Effector CD4-positive, alpha-beta T cell (primary cell): Measurements from ENCODE around the gene SPATA19. TPM values are rescaled to one million over a fixed set of nuclear protein-coding genes. Genes with fewer than 3 reads are reported as not detected.
"Not testable (repeated sequence)": the region's sequence is repeated elsewhere in the genome, so short reads cannot be mapped to it uniquely, and the experiment has no call there.

Experiments used
- DNase-seq: peaks from one replicate; pipeline ENCODE4 v3.0.0-alpha.2; 2020
- total RNA-seq: gene quantifications from one replicate; lab custom pipeline; 2026; lab: John Stamatoyannopoulos, UW

The SPATA19 gene, protein sequence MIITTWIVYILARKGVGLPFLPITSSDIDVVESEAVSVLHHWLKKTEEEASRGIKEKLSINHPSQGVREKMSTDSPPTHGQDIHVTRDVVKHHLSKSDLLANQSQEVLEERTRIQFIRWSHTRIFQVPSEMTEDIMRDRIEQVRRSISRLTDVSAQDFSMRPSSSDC
- not detected for total RNA-seq

DNA sequence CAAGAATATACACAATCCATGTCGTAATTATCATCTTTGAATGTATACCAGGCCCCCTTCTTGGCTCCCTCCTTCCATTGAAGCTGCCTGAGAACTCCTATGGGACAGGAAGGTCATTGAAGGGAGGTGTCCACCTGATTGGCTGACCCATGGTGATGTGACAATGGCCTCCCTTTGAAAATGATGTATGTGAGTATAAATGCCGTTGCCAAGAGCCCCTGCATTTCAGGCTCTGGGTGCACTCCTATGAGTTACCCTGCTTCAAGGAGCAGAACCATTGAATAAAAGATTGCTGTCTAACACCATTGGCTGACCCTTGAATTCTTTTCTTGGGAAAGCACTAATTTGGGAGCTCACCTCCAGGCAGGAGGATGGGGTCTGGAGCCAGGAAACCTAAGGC lies at the start of gene SPATA19:
TSS of gene SPATA19 (minus strand) at position 101 of the 400 bp plus-strand sequence. CDS start at position 34, 67 bp downstream.
- DNase-seq, result no peak

DNA sequence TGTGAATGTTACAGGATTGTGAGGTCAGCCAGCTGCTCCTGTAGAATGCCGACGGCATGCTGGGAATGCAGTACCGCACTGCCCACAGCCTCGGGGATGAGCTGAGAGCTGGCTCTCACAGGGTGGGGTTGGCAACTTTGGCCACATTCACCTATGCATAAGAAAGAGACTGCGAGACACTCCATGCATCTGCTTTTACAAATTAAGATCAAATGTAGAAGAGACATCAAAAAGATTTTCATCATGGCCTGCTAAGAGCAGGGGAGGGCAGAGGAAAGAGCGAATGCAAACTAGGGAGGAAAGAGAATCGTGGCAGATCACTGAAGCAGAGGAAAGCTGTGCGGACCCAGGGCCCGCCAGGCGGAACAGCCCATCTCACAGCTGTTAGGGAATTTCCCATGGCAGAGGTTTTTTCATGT lies 49.8 kb upstream of the SPATA19 start:
- DNase-seq, result no peak

DNA sequence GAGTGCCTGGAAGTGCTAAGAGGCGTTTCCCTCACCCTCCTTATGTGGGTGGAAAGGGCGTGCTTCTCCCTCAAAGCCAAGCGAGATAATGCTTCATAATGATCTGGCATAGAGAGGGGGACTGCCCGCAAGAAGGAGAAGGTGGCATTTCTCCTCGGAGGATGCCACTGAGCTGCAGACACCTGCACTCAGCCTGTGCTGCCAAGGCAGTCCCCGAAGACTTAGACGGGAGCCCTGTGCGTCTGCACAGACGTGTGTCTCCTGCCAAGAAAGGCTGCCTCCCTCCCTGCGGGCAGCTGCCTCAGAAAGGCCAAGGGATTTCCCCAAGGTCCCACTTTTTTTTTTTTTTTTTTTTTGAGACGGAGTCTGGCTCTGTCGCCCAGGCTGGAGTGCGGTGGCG lies 48.1 kb upstream of the SPATA19 start:
- DNase-seq, result no peak

DNA sequence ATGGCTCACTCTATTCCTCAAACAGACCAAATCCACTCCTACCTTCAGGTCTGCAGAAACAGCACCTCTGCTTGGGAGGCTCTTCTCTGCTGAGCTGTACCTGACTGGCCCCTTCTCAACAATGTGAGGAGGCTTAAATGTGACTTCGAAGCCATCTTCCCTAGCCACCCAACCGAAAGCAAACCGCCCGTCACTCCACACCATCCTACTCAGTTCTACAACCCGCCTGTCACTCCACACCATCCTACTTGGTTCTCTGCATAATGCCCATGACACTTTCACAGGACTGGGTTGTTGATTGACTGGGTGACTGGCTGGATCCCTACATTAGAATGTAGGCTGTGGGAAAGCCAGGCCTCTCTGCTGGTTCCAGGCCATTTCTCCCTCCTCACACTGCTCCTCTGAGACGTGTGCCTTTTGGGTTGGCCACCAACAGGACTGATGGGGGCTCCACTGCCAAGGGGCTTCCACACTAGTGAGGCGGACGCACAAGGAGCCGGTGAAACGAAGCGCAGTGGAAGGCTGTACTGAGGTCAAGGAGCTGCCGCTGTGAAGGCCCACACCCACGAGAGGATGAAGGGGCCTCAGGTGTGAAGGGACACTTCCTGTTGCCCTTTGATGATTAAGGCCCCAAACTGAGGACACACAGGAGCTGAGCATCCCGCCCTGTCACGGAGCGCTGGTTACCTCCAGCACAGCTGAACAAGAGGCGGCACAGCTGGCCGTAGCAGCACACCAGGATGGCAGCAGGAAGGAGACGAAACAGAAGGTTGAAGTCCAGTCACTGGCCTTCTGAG lies 47.5 kb upstream of the SPATA19 start:
- no peak for DNase-seq

DNA sequence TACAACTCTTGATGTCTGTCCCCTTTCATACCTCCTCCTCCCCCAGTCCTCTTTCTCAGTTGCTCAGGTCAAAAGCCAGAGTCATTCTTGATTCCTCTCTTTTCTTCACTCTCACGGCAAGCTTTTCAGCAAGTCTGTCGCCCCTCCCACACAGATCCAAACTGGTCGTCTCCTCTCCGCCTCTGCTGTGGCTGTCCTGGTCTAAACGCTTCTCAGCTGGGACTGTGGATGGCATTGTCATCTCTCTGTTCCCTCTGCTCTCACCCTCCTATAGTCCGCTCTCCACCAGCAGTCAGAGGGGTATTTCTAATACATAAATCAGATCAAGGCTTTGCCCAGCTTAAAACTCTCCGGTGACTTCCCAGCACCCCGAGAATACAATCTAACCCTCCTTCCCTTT lies 46.8 kb upstream of the SPATA19 start:
- no peak for DNase-seq

DNA sequence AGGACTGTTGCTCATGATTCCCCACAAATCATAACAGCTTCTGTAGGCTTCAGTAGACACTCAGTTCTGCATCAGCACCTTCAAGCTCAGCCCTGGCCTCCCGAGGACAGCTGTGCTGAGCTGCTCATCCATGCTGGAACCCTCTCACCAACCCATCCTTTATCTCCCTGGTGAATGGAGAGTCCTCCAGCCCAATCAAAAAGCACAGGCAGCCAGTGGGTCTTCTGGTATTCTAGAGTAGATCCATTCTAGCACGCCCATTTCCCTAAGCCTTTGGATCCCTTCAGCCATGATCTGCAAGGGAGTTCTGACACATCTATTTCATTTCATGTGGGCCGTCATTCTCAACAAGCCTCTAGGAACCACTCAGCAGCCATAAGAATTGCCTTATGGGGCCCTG lies 44.6 kb upstream of the SPATA19 start:
- no peak for DNase-seq

DNA sequence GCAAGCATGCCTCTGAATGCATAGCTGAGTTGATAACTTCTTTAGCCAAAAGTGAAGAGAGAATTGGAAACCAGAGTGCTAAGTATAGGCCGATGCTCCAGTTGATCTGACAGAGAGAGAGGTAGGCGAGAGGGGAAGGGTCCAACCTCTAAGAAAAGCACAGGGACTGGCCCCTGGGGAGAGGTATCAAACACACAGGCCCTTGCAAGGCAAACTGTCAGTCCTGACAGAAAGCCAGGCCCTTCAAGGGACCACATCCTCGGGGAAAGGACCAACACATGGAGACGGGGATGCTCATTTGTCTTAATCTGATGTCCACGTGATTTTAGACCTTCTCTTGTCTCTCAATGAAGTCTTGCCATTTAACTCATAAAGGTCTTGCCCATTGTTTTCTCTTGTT lies 43.9 kb upstream of the SPATA19 start:
- no peak for DNase-seq

DNA sequence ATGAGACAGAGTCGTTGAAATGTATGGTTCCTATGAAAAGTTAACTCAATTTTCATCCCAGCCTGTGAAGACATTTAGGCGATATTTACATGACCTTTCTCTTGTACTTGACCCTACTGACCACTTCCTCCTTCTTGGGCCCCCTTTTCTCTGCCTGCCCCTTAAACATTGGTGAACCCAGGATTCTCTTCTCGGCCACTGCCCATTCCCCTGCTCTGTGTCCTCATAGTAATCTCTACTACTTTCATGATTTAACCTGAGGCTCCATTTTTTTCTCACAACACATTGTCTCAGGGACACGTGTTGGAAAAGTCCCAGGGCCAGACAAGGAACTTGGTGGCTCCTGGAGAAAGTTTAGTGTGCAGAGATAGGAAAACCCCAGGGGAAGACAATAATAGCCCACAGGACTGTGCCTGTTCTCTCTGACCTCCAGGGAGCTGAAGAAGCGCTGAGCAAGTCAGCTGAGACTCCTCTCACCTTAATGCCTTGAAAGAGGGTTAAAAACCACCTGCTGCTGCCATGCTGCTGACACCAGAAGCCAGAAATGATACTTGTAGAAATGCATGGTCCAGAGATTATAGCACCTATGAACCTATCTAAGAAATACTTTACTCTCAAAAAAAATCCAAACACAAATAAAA lies 42.5 kb upstream of the SPATA19 start:
- no peak for DNase-seq

DNA sequence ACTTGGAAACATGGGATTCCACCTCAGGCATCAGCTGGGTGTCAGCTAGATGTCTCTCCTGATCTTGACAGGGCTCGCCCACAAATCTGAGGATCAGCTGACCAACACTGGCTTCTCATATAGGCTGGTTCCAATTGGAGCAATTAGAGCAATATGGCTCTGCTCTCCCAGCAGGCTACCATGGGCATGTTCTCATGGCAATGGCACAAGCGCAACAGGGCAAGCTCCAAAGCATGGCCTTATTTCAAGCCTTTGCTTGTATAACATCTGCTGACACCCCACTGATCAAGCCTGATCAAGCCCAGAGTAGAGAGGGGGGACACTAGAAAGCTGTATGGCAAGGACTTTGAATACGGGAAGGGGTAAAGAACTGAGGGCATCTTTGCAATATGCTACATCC lies 40.7 kb upstream of the SPATA19 start:
- DNase-seq, result no peak

DNA sequence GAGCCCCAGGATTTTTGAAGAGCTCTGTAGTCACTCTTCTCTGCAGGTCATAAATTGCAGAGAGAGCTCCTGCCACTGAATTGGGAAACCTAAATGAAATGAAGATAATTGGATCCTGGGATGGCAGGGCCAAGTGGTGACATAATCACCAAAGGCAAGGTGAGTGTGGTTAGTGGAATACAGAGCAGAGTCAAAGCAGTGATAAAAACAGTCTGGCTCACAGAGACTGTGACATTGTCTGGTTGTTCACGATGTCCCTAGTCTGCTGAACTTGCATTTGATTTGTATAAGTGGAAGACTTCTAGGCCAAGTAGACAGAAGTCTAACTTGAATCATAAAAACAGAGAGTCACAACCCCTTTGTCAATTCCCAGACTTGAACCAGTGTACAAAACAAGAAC lies 26.8 kb upstream of the SPATA19 start:
- DNase-seq, result no peak

DNA sequence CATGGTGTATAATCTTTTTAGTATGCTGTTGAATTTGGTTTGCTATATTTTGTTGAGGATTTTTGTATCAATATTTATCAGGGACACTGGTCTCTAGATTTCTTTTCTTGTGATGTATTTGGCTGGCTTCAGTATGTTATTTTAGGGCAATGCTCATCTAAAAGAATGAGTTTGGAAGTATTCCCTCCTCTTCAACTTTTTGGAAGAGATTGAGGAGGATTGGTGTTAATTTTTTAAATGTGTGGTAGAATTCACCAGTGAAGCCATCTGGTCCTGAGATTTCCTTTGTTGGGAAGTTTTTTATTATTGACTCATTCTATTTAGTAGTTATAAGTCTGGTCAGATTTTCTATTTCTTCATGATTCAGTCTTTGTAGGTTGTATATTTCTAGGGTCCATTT lies 22.1 kb upstream of the SPATA19 start:
- DNase-seq, result no peak

DNA sequence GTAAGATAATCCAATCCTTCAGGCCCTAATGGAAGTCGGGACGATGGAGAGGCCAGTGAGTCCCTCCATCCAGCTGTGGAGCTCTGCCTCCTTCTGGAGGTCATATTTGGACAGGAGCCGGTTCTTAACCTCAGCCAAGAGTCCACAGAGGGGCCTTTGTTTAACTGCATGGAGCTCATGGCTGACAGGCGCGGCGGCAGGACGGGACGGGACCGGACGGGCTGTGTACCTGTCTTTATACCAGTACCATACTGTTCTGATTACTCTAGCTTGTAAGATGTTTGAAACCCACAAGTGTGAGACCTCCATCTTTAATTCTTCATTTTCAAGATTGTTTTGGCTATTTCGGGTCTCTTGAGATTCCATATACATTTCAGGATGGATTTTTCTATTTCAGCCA lies 20.2 kb upstream of the SPATA19 start:
- no peak for DNase-seq

DNA sequence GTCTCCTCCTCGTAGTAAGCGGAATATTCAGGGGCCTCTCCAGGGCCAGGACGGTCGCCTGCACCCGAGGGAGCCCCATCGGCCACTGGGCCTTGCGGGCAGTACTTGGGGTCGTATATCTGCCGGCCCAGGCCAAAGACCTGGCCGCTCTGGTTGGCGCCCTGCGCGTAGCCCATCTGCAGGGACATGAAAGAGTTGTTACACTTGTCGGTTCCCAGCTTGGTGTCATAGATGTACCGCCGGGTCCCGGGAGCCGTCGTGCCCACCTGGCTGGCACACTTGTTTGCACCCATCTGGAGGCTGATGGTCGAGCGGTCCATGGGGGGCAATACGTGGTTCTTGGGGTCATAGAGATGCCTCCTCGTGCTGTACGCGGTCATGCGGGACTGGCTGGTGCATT lies 19.4 kb upstream of the SPATA19 start:
- no peak for DNase-seq

DNA sequence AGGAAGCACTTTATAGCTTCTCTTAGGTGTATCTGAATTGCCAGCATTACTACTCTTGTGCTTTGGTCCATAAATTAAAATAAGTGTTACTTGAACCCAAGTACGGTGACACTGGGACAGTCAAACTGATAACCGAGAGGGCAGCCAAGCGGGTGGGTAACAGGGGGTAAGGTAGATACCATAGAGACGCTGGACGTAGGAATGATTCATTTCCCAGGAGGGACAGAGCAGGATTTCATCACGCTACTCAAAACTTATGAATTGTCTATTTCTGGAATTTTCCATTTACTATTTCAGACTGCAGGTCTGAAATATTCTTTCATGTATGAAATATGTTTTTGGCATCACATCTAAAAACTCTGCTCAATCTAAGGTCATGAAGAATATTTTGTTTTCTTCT lies 14.8 kb upstream of the SPATA19 start:
- DNase-seq, result no peak

DNA sequence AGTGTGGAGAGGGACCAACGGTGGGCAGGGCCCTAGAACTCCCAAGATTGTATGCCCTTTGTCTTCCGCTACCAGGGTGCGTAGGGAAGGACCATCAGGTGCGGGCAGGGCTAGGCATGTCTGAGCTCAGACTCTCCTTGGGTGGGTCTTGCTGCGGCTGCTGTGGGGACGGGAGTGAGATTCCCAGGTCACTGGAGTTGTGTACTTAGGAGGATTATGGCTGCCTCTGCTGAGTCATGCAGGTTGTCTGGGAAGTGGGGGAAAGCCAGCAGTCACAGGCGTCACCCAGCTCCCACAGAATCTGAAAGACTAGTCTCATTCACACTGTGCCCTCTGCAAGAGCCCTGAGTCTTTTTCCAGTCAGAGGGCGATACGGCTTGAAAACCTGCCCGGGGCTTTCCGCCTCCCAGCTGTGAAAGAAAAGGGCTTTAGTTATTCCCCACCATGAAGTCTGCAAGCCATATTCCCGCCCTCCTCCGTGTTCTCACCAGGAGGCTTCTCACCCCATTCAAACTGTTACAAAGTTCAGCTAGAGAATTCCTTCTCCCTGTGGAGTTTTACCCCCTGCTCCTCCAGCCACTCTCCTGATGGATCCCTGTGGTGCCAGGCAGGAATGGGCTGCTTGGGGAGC lies 9.1 kb upstream of the SPATA19 start:
- DNase-seq, result not testable (repeated sequence)

DNA sequence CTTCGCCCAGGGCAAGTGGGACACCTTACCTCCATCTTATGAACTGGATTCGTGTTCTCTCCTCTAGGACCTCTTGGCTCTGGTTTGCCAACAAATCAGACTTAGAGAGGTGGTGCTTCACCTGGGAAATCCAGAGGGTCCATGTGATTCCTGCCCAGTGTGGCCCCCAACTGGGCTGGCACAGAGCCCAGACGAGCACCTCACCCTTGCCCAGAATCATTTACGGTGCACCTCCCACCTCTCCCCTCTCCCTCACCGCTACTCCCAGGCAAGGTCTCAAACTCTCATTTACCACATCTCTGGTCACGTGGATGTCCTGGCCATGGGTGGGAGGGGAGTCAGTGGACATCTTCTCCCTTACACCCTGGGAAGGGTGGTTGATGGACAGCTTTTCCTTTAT lies 1.1 kb downstream of the SPATA19 start:
- no peak for DNase-seq

DNA sequence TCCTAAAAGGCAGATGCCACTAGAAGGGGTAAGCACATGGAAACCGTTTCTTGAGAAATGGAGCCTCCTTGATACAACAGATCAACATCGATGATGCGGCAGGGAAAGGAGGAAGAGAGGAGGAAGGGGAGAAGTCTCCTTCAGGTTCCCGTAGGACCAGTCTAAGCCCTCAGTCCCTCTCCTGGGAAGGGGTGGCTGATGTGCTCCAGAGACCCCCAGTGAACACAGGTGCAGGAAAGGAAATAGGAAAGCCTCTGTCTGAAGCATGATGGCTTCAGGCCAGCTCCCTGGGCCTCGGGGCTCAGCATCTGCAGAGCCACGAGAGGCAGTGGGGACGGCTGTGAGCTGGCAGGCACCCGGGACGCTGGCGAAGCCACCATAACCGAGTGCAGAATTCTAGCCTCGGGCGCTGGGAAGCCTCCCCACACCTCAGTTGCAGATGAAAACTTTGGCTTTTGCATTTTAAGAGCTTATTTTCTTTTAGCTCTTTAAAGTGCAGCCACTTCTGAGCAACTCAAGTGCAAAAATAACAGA lies 1.8 kb downstream of the SPATA19 start:
- no peak for DNase-seq

DNA sequence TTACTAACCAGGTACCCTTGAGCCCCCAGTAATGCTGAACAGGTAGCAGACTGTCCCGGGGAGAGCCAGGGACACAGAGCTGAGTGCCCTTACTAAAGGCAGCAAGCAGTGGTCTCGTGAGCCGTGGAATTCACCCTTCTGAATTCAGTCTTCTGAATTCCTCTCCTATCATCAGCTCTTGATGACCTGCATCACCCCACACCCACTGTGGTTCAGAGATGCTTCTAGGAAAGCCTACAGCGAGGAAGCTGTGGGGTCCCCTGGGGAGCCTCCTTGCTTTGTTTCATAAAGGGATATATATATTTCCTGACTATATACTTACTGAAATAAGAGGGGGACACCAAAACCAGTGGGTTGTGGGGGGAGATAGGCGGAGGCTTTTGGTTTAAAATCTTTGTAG lies 2.6 kb downstream of the SPATA19 start:
- no peak for DNase-seq

DNA sequence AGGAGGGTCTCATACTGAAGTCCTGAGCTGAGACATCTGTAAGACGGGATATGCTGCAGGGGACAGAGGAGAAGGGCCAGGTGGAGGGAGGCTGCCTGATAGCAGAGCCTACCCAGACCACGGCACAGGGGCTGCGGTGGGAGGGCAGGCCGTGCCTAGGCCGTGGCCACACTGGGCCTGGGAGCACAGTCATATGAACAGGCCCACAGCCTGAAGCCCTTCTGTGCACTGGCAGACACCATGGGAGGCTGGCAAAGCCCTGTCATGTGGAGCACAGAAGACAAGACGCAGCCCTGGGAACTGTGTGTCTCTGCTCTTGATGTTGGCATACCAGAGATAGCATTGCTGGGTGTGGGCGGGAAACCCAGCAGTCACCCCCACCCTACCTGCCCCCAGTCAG lies 3.3 kb downstream of the SPATA19 start:
- DNase-seq, result no peak

DNA sequence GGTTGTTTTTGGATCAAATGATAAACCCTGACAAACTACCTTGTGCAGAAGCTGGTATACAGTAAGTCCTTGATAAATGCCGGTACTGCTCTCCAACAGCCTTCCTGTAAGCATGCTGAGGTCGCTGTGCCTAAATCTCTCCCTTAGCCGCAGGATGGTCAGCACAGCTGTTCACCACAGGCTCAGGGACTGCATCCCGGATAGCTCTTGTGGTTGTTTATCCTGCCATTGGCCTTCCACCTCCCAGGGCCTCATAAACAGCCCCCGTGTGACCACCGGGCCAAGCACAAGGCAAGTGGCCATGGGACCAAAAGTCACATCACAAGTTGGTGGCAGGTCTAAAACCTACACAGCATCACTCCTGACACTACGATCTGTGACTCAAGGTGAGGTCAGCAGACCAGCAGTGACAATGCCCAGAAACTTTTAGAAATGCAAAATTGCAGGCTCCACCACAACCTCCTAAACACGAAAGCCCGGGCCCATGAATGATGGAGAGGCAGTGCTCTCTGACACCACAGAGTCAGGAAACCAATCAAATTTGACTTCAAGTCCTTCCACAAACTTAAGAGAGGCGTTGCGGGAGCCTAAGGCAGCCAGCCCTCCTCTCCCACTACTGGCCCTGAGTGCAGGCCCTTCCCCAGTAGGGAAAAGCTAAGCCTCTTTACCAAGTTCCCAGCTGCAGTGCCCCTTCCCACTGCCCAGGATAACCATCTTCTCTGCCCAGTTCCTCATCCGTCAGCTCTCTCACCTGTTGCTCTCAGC lies 3.9 kb downstream of the SPATA19 start:
- DNase-seq, result no peak

DNA sequence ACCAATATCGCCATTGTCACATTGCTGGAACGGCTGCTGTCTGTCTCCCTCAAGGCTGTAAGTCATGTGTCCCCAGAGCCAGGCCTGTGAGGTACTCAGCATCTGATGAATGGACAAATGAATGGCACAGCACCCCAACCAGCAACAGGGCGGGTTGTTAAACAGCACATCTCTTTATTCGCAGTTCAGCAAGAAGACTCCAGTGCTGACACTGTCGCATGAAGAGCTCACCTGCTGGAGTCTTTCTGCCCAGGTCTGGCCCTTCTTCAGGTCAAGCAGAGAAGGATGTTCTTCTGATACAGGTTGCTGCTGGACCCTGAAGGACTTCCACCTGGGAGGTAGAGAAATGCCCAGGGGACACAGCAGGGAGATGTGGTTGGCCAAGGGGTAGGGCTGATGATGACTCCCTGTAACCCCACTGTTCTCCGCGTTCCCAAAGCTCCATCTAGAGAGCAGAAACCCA lies 4.8 kb downstream of the SPATA19 start:
- no peak for DNase-seq
